Left cardiac atrium (tissue), 4 donors: ENCODE results near the gene TRAF4. TPM values are rescaled to one million over a fixed set of nuclear protein-coding genes. Genes with fewer than 3 reads are reported as not detected.
"Not testable (repeated sequence)": the region's sequence is repeated elsewhere in the genome, so short reads cannot be mapped to it uniquely, and the experiment has no call there.

Experiments used
- ATAC-seq, 2 donors: fragments of 200-7000 bp; cut with Tn5 transposase; one replicate each; pipeline ENCODE4 v1.9.1; 2020; ENCODE audit warnings: mild to moderate bottlenecking in 2 of 2, moderate library complexity in 2 of 2
- DNase-seq: peaks from one replicate; pipeline ENCODE4 v3.0.0-alpha.2; 2020
- intact Hi-C, 2 donors: fragments of 100-400 bp; cut with DNase I; formaldehyde crosslinking; loops; one replicate each; pipeline versions ENCODE4 v1.14.1 to v1.15.1; 2022 to 2023
- total RNA-seq, 2 donors: library from RNA; stranded (reverse); fragmentation: NEBNext Ultra II Directional; extraction: Animal tissue kit (Norgen Biotek cat#: 25700); gene quantifications; one replicate each; pipeline ENCODE4 v1.2.1, GENCODE V29; 2021
- donor health status: DM: no; HTN: yes; CAD: no.
- donor health status: DM: no; HTN: yes; CAD: no; lungs with severe emphysema.
- donor health status: DM: yes; HTN: yes; CAD: no.
- donor health status: Dilated cardiomyopathy.

TRAF4 gene
- total RNA-seq, 2 donors from 2014 or later, result 6.6 to 9.8 TPM

GRCh38 chr17:28759256-28759865, 15.6 kb downstream of the TRAF4 start:
- DNase-seq, result no peak
- intact Hi-C loops, result no loop called here
- ATAC-seq, result no peak

GRCh38 chr17:28760601-28761562, 17.1 kb downstream of the TRAF4 start:
- intact Hi-C loops, result loop anchor here (5.0 to 10.0 kb wide), 2 partner anchors 144 to 156 kb away; partner anchors contain the start of gene DHRS13 (in 1 of the 2)
- DNase-seq (peak; percentile 75), ATAC-seq (peak; percentile 37 to 41)

- intact Hi-C loops, result loop anchor here (5.0 to 10.0 kb wide), 2 partner anchors 142 to 154 kb away; partner anchors contain the start of gene DHRS13 (in 1 of the 2)
- no peak for DNase-seq
- no peak for ATAC-seq
Observed at GRCh38 chr17:28763137-28763799, 19.5 kb downstream of the TRAF4 start.

- intact Hi-C loops, result loop anchor here (5.0 to 10.0 kb wide), 2 partner anchors 141 to 153 kb away; partner anchors contain the start of gene DHRS13 (in 1 of the 2)
- DNase-seq (peak; percentile 78), ATAC-seq (peak in 1 of 2 donors; percentile 37)
Observed at GRCh38 chr17:28763804-28764266, 20.0 kb downstream of the TRAF4 start.

GRCh38 chr17:28765038-28765437, 21.2 kb downstream of the TRAF4 start:
- no peak for DNase-seq
- no peak for ATAC-seq
- intact Hi-C loops, result loop anchor here in 1 of 2 donors (10.0 kb wide), 1 partner anchor 140 kb away; the partner anchor contains the start of gene DHRS13

- intact Hi-C loops, result no loop called here
- ATAC-seq (no peak), DNase-seq (no peak)
Observed at GRCh38 chr17:28773736-28774135, 29.9 kb downstream of the TRAF4 start.

- intact Hi-C loops, result no loop called here
- ATAC-seq, result no peak
- no peak for DNase-seq
Observed at GRCh38 chr17:28774206-28774605, 30.4 kb downstream of the TRAF4 start.

GRCh38 chr17:28777178-28777577, 33.4 kb downstream of the TRAF4 start:
- no peak for DNase-seq
- no peak for ATAC-seq
- intact Hi-C loops, result no loop called here

GRCh38 chr17:28779601-28780000, 35.8 kb downstream of the TRAF4 start:
- ATAC-seq, DNase-seq, intact Hi-C loops: not testable (repeated sequence)

- DNase-seq (no peak), ATAC-seq (no peak)
- intact Hi-C loops, result no loop called here
Observed at GRCh38 chr17:28783161-28783560, 39.4 kb downstream of the TRAF4 start.

GRCh38 chr17:28788100-28788499, 44.3 kb downstream of the TRAF4 start:
- DNase-seq, result no peak
- no peak for ATAC-seq
- intact Hi-C loops, result no loop called here

- DNase-seq (no peak), ATAC-seq (no peak)
- intact Hi-C loops, result no loop called here
Observed at GRCh38 chr17:28792877-28793661, 49.3 kb downstream of the TRAF4 start.

GRCh38 chr17:28794846-28795441, 51.1 kb downstream of the TRAF4 start:
- ATAC-seq, DNase-seq, intact Hi-C loops: not testable (repeated sequence)

- DNase-seq, result no peak
- ATAC-seq, result no peak
- intact Hi-C loops, result no loop called here
Observed at GRCh38 chr17:28796062-28796461, 52.3 kb downstream of the TRAF4 start.
